Panc1 (cell line): ENCODE measurements around the gene TFEB. TPM values are rescaled to one million over a fixed set of nuclear protein-coding genes. Genes with fewer than 3 reads are reported as not detected.

Experiments used
- ATAC-seq: fragments of 200-7000 bp; cut with Tn5 transposase; 2 replicates; pipeline ENCODE4 v1.9.1; 2020; ENCODE audit warnings: mild to moderate bottlenecking, moderate library complexity
- BruUV-seq: library from RNA; stranded (reverse); fragments of 400-500 nt; replicated peaks from 2 replicates; lab custom pipeline; 2021; lab: Mats Ljungman, UMichigan
- CTCF ChIA-PET: fragments of 300-600 bp; sonication (Branson Sonifier 250); formaldehyde crosslinking; loops from one replicate; lab custom pipeline; 2022; ENCODE audit warnings: antibody characterized with exemption; lab: Charles Lee
- POLR2A ChIA-PET: fragments of 300-600 bp; sonication (Branson Sonifier 250); formaldehyde crosslinking; loops from one replicate; lab custom pipeline; 2022; ENCODE audit warnings: antibody characterized with exemption; lab: Charles Lee
- DNase-seq: peaks from one replicate; pipeline ENCODE4 v3.0.0-alpha.2; 2010; ENCODE audit warnings: low read depth, low spot score
- H3K27ac ChIP-seq: 2 replicates; pipeline ENCODE4 v1.5.1; 2011; ENCODE audit warnings: mild to moderate bottlenecking, low read length, inconsistent platforms
- H3K27me3 ChIP-seq: fragments of 200-500 bp; sonication (Bioruptor generic); 2 replicates; pipeline ENCODE4 v1.6.0; 2014; ENCODE audit warnings: low read length, inconsistent platforms; ENCODE audit not compliant: control insufficient read depth, insufficient read depth
- H3K36me3 ChIP-seq: fragments of 200-500 bp; sonication (Bioruptor generic); 2 replicates; pipeline ENCODE4 v1.5.1; 2014; ENCODE audit warnings: inconsistent platforms, mild to moderate bottlenecking, low read length, moderate library complexity; ENCODE audit not compliant: control insufficient read depth, insufficient read depth
- H3K4me1 ChIP-seq: 2 replicates; pipeline ENCODE4 v1.5.1; 2011; ENCODE audit warnings: inconsistent platforms, mild to moderate bottlenecking, low read length, moderate library complexity; ENCODE audit not compliant: control insufficient read depth, insufficient read depth
- H3K4me3 ChIP-seq, 2 experiments: 2 replicates each; pipeline ENCODE4 v1.5.1; 2011 to 2012; ENCODE audit warnings: low read depth in 2 of 2, low read length in 2 of 2, mild to moderate bottlenecking in 2 of 2, inconsistent platforms in 1 of 2, moderate library complexity in 1 of 2
- H3K9me3 ChIP-seq: fragments of 200-500 bp; sonication (Bioruptor generic); 2 replicates; pipeline ENCODE4 v1.5.1; 2014; ENCODE audit warnings: low read depth, mild to moderate bottlenecking, inconsistent platforms, low read length, moderate library complexity; ENCODE audit not compliant: control insufficient read depth, insufficient read depth
- CTCF ChIP-seq: fragments of 450-650 bp; IDR thresholded peaks from 2 replicates; pipeline ENCODE4 v1.5.1; 2017; ENCODE audit warnings: mild to moderate bottlenecking
- POLR2AphosphoS5 ChIP-seq: IDR thresholded peaks from 2 replicates; pipeline ENCODE4 v1.6.1; 2012; ENCODE audit warnings: mild to moderate bottlenecking, low read depth, low read length, moderate library complexity
- REST ChIP-seq, 2 experiments: IDR thresholded peaks; 2 replicates each; pipeline ENCODE4 v1.6.1; 2011 to 2012; ENCODE audit warnings: low read depth in 2 of 2, control low read depth in 1 of 2, low read length in 1 of 2, mild to moderate bottlenecking in 1 of 2, moderate library complexity in 1 of 2; ENCODE audit not compliant: insufficient read depth in 1 of 2
- SIN3A ChIP-seq: IDR thresholded peaks from 2 replicates; pipeline ENCODE4 v1.6.1; 2012; ENCODE audit warnings: low read depth, mild to moderate bottlenecking, low read length, moderate library complexity, borderline replicate concordance; ENCODE audit not compliant: insufficient read depth
- TCF7L2 ChIP-seq: IDR thresholded peaks from 2 replicates; pipeline ENCODE4 v1.6.1; 2011; ENCODE audit warnings: mild to moderate bottlenecking, low read depth, low read length, inconsistent platforms
- in situ Hi-C: cut with HindIII; loops from 2 replicates; pipeline ENCODE4 v1.10.0; 2016; ENCODE audit warnings: low sequenced_read_pairs, low pct_unique_long_range_greater_than_20kb
- intact Hi-C: fragments of 100-400 bp; cut with micrococcal nuclease; formaldehyde crosslinking; loops from one replicate; pipeline ENCODE4 v1.10.0; 2022; ENCODE audit not compliant: unreplicated experiment
- total RNA-seq: library from RNA; stranded (reverse); gene quantifications from one replicate; pipeline ENCODE4 v1.2.1, GENCODE V29; 2021; ENCODE audit not compliant: unreplicated experiment

TFEB gene
- total RNA-seq, 1 experiment from 2014 or later, result 13.3 TPM

GRCh38 chr6:41759106-41759904 is 23.9 kb upstream of the TFEB start:
- no peak for TF ChIP-seq REST (IDR thresholded peaks at IDR 0.05; ENCODE audit: insufficient read depth in 1 of 2, low read depth in 2 of 2, low read length in 1 of 2)
- no peak for TF ChIP-seq SIN3A
- no peak for TF ChIP-seq TCF7L2
- TF ChIP-seq POLR2AphosphoS5, result no peak
- TF ChIP-seq CTCF, result no peak
- DNase-seq (no peak), ATAC-seq (0 out of 2 replicates have a peak, but pooled peaks have one; percentile 14)
- ChIA-PET CTCF (no interaction called here), POLR2A (no interaction called here)
- Histone ChIP-seq H3K27me3 (no peaks in the 10 kb centered on the region), H3K9me3 (no peaks in the 10 kb centered on the region), H3K27ac (no peak overlapping the region), H3K36me3 (no peaks in the 10 kb centered on the region), H3K4me1 (no peaks in the 10 kb centered on the region), H3K4me3 (no peak overlapping the region)
- in situ Hi-C loops, result no loop called here
- intact Hi-C loops, result no loop called here
- no TSS peak for BruUV-seq

- H3K4me1 ChIP-seq, result no peaks in the 10 kb centered on the region
- intact Hi-C loops (no loop called here), in situ Hi-C loops (no loop called here)
- no peaks in the 10 kb centered on the region for H3K36me3 ChIP-seq
- no peak for ATAC-seq
- POLR2A ChIA-PET, result no interaction called here
- no peak overlapping the region for H3K27ac ChIP-seq
- H3K9me3 ChIP-seq, result no peaks in the 10 kb centered on the region
- no peak for DNase-seq
- TF ChIP-seq TCF7L2, result no peak
- TF ChIP-seq POLR2AphosphoS5, result no peak
- no peak for TF ChIP-seq SIN3A
- TF ChIP-seq REST (IDR thresholded peaks at IDR 0.05; ENCODE audit: insufficient read depth in 1 of 2, low read depth in 2 of 2, low read length in 1 of 2), result no peak
- TF ChIP-seq CTCF, result no peak
- H3K4me3 ChIP-seq, result no peak overlapping the region
- no TSS peak for BruUV-seq
- CTCF ChIA-PET, result no interaction called here
- no peaks in the 10 kb centered on the region for H3K27me3 ChIP-seq
These were observed 23.2 kb upstream of the TFEB start for GRCh38 chr6:41758641-41759035.
